HFF-Myc (cell line): ENCODE results near the gene CDK11B.
A peak's percentile ranks its signal among the peaks of the same experiment; 100 is the strongest.

Source experiments
- DNase-seq: peaks from one replicate; pipeline ENCODE4 v3.0.0-alpha.2; 2011; ENCODE audit warnings: low read depth; ENCODE audit errors: extremely low read depth
- H3K4me3 ChIP-seq: replicated peaks from 2 replicates; pipeline ENCODE4 v1.5.1; 2011; ENCODE audit warnings: low read depth, mild to moderate bottlenecking, control low read depth, low read length
- CTCF ChIP-seq: IDR thresholded peaks from 2 replicates; pipeline ENCODE4 v1.5.1; 2012; ENCODE audit warnings: mild to moderate bottlenecking, low read depth, low read length, control low read depth; ENCODE audit errors: missing control alignments

Gene CDK11B

GRCh38 chr1:1600861-1601563 lies 57.8 kb downstream of the CDK11B start:
- TF ChIP-seq CTCF: no peak
- DNase-seq: no peak
- H3K4me3 ChIP-seq: no peak overlapping the region

- peak within 1 kb of the TSS; percentile 20; the same call in 1 of the 2 replicates for H3K4me3 ChIP-seq
- no peak for DNase-seq
- TF ChIP-seq CTCF: no peak
Observed at GRCh38 chr1:1599935-1600860, 58.6 kb downstream of the CDK11B start, which contains the start of gene FNDC10. Gene FNDC10 (minus strand): TSS chr1:1600135. CDS start chr1:1600015, 120 bp downstream.

- no peak for TF ChIP-seq CTCF
- 0 out of 2 replicates have a peak overlapping the region, but pooled peaks have one; percentile 11 for H3K4me3 ChIP-seq
- no peak for DNase-seq
Observed at GRCh38 chr1:1599030-1599934, 59.5 kb downstream of the CDK11B start.

GRCh38 chr1:1598720-1599029 lies 60.1 kb downstream of the CDK11B start:
- no peak overlapping the region for H3K4me3 ChIP-seq
- DNase-seq: no peak
- TF ChIP-seq CTCF: no peak

- H3K4me3 ChIP-seq: no peak overlapping the region
- no peak for TF ChIP-seq CTCF
- DNase-seq: no peak
Observed at GRCh38 chr1:1598051-1598719, 60.6 kb downstream of the CDK11B start.
